ENCODE results near the gene CERS6.
"Not testable (repeated sequence)": the region's sequence is repeated elsewhere in the genome, so short reads cannot be mapped to it uniquely, and the experiment has no call there.

Gene CERS6

GRCh38 chr2:168742258-168742932 is 286.3 kb downstream of the CERS6 start:
- DNase-seq, result no peak

GRCh38 chr2:168744844-168745243 is 288.8 kb downstream of the CERS6 start:
- no peak for DNase-seq

- no peak for DNase-seq
These were observed 292.4 kb downstream of the CERS6 start for GRCh38 chr2:168748461-168748860.

DNA sequence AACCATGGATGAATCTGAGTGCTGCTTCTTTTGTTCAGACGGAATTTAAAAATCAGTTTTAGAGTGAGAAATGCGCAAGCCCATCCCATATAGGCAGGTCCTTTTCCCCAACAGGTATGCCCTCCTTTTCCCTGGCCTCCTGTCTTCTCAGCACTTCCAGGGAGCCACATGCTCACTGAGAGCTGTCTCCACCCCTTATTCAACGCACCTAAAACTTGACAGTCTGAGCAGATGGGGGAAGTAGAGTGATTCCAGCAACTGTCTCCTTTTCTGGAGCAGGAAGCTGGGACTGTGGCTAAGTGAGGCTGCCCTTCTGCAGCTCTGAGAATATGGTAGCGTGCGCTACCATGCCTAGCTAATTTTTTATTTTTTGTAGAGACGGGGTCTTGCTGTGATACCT is 293.2 kb downstream of the CERS6 start:
- DNase-seq, result no peak

DNA sequence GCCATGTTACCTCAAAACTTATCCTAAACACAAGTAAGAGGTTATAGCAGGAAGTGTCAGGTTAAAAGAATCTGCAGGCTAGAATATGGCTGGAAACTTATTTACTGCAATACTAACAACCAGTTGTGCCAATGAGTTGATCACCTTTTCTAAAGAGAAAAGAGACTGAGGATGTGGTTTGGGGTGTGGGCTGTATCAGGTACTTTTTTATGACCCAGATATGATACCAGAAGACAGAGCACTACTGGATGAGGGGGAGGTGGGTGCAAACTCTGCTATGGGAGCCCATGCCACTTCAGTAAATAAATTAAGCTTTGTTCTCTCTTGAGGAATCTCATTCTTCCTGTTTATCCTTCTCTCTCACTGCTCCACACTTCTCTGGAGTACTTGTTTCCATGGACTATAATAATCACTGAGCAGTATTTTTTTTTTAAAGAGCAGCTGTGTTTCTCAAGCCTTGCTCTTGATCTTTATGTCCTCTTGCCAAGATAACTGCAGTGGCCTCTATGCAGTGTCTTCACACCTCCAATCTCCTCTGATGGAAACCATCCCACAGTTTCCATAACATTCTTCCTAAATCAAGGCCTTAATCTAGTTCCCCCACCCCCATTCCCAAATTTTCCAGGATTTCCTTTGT is 295.1 kb downstream of the CERS6 start:
- DNase-seq, result no peak

DNA sequence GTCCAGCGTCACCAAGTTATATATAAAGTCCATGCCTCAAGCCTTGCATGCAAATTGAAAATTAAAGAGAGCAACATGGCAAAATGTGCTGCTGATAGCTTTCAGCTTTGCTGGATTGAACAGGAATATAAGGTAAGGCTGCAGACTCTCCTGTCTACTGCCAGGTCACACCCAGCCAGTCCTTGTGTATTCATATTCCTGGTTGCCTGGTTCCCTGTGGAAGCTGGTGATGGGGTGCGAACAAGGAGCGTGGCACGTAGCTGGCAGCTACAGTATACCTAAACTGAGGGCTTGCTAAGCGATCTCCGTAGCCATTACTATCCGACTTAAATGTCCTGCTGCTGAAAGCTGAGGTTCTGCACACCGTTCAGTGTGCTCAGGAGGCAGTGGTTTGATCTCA is 296.3 kb downstream of the CERS6 start:
- DNase-seq, result no peak

DNA sequence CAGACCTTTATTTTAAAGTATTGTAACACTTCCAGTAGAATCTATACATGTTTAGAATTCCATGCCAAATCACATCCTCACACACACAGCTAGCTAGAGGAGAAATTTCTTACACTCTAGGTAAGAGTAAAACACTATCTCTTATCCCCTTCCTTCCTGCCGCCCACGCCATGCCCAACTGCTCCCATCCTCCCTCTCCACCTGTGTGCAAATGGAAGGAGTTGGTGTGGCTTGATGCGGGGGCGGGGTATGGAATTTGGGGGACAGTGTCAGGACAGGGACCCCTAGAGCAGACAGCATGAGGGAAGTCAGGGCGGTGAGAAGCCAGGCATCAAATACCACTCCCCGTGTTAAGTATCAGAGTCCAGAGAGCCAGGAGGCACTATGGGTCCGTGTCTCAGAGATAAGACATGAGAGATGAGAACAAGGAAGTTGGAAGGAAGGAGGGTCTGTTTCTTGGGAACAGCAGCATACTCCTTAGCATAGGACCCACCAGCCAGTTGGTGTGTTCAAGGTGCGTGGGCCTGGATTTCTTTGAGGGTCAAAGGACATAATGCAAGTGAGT is 297.8 kb downstream of the CERS6 start:
- DNase-seq, result no peak

GRCh38 chr2:168757223-168757622 is 301.2 kb downstream of the CERS6 start:
- no peak for DNase-seq

- no peak for DNase-seq
These were observed 303.1 kb downstream of the CERS6 start for GRCh38 chr2:168758970-168759820.

DNA sequence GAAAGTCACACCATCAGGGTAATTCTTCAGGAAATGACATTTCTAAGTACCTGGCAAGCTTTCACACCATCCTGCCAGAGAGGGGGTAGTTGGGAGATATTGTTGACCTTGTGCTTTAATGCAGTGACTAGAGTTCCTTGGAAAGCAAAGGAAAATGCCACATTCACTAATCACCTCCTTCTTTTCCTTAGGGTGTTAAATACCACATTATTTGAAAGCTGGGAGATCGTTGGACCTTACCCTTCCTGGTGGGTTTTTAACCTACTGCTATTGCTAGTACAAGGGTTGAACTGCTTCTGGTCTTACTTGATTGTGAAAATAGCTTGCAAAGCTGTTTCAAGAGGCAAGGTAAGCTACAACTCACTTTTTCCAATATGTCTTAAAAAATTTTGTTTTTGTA is 309.3 kb downstream of the CERS6 start:
- DNase-seq, result no peak

DNA sequence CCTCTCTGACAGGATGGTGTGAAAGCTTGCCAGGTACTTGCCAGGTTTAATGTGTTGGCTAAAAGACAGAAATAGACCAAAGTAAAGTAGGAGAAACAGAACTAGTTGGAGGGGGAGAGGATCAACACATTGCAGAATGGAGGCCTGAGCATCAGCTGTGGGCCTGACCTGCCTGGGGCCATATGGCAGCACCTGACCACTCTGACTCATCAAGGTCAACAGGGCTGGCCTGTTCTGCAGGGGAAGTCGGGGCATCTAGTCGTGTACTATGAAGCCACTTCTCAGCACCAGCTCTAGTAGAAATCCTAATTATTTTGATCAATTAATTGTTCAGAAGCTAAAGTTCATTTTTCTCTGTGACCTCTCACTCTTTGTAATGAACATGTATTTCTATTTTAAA is 310.5 kb downstream of the CERS6 start:
- DNase-seq, result no peak

GRCh38 chr2:168767258-168767657 is 311.2 kb downstream of the CERS6 start:
- DNase-seq, result no peak

DNA sequence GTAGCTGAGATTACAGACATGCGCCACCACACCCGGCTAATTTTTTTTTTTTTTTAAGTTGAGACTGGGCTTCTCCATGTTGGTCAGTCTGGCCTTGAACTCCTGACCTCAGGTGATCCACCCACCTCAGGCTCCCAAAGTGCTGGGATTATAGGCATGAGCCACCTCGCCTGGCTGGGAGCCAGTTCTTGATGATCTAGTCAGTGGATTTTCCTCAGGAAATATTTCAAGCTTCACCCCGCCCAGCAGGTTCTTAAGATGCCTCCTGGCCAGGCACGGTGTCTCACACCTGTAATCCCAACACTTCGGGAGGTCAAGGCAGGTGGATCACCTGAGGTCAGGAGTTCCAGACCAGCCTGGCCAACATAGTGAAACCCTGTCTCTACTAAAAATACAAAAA is 312.3 kb downstream of the CERS6 start:
- DNase-seq, result not testable (repeated sequence)

DNA sequence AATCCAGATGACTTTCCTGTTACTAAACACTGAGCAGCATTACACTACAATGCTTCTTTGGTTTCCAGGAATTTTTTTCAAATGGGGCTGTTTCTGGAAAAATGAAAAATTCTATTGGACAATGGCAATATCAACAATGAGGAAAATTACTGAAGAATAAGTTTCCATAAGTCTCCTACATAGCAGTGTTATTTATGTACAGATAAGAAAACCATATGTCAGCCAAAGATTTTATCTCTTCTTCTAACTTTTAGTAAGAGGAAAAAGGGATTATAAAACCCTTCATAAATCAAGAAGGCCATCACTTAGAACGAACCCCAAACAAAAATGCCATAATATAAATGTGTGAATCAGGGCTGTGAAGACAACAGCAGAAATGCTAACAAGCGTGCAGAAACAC is 314.7 kb downstream of the CERS6 start:
- DNase-seq, result no peak

DNA sequence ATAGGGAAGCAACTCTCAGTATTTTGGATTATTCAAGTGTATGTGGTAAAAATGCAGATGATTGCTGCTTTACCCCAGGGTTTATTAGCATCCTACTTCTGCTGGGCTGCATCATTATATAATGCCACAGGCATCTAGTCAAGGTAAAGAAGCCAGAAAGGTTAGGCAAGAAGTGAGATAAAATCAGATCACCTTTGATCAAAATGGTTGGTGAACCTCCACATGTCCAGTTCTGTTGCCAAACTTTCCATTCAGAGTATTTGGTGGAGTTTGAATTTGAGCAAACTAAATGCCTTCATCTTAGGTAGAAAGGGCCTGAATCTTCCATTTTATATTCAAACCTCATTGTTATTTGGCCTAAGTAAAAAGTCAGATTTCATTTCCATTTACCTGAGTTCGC is 316.6 kb downstream of the CERS6 start:
- DNase-seq, result no peak

DNA sequence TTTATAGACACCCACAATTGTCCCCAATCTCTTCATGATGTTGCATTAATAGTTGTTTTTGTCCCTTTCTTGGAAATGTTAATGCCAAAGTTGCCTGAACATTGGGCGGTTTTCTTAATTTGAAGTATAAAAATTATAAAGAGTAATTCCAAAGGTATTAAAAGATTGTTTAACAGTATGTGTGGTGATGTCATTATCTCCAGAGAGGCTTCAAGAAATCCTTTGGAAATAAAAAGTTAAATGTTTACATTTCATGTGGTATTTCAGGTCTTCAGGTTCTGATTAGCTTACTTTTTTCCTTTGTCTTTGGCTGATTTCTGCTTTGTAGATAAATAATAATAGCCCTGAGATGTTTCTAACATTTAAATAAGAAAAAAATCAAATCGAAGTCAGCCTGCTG is 317.1 kb downstream of the CERS6 start:
- no peak for DNase-seq

DNA sequence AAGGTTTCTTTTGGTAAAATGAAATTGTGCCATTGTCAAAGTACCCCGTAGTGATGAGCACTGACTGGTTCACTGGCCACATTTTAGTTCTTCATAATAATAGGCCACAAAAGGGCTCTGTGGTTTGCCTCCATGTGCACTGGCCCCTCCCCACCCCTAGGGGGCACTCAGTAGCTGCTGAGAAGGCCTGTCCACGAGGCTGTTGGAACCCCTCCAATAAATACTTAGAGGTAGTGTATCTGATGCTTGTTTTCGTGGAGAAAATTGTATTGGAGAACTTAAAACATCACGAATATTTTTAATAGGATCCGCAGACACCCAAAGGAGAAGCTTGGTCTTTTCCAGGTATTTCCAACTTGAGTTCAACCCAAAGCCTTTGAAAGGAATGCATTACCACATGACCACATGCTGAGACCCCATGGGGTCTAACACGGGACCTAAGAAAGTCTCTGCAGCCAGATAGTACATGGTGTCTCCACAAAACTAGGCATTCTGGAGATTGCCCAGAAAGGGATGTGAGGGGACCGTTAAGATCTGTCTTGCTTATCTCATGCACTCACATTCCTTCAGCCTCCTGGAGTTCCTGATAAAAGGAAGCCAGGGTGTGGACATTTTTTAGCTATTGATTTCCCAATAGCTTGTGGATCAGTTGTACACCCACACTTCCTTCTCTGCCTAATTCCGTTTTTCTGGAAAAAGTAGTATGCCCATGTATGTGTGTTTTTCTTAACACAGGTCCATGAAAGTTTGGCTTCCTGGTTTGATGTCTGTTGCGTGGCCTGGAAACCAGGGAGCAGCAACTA is 317.8 kb downstream of the CERS6 start:
- no peak for DNase-seq

- no peak for DNase-seq
These were observed 319.8 kb downstream of the CERS6 start for GRCh38 chr2:168775837-168776236.

GRCh38 chr2:168780669-168781071 is 324.6 kb downstream of the CERS6 start:
- DNase-seq, result no peak

- no peak for DNase-seq
These were observed 325.2 kb downstream of the CERS6 start for GRCh38 chr2:168781191-168781817.

GRCh38 chr2:168782271-168782670 is 326.2 kb downstream of the CERS6 start:
- DNase-seq, result no peak

DNA sequence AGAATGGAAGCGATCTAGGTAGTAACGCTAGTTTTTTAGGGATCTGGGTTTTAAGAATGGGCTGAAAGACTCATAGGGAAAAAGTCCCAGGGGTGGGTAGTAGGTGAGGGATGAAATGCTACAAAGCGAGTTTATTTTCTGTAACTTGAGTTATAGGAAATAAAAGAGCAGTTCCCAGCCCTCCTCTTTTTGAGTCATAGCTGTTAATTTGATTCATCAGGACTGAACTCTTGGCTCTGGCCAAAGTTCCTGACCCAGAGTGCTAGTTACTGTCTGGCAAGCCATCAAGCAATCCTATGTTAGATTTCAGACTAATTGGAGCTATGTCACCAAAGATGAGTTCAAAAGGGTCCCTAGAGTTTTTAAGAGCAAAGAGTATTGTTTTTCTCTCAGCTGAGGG is 328.9 kb downstream of the CERS6 start:
- no peak for DNase-seq
